Endothelial cell of umbilical vein (primary cell): ENCODE results near the gene GLRX2. TPM values are rescaled to one million over a fixed set of nuclear protein-coding genes. Genes with fewer than 3 reads are reported as not detected.
"Not testable (repeated sequence)": the region's sequence is repeated elsewhere in the genome, so short reads cannot be mapped to it uniquely, and the experiment has no call there.

ENCODE experiments used
- BruUV-seq: library from RNA; stranded (reverse); fragments of 400-500 nt; replicated peaks from 2 replicates; lab custom pipeline; 2021; lab: Mats Ljungman, UMichigan
- CTCF ChIA-PET: fragments of 300-600, 350-600 bp; sonication (Branson Sonifier 250); formaldehyde crosslinking; loops from one replicate; lab custom pipeline; 2021; ENCODE audit warnings: antibody characterized with exemption, inconsistent platforms; lab: Charles Lee
- POLR2A ChIA-PET: fragments of 300-600, 350-600 bp; sonication (Branson Sonifier 250); formaldehyde crosslinking; loops from one replicate; lab custom pipeline; 2021; ENCODE audit warnings: antibody characterized with exemption, inconsistent platforms; lab: Charles Lee
- DNase-seq: peaks from one replicate; pipeline ENCODE4 v3.0.0-alpha.2; 2011; ENCODE audit warnings: low read depth, low spot score
- FAIRE-seq: peaks from 2 replicates; lab custom pipeline; 2011; peaks lifted over from hg19 to GRCh38; lab: Jason Lieb, UNC
- H2AFZ ChIP-seq: 2 replicates; pipeline ENCODE4 v1.6.0; 2012; ENCODE audit warnings: low read depth, low read length, control low read depth, inconsistent platforms
- H3K27ac ChIP-seq: 2 replicates; pipeline ENCODE4 v1.5.1; 2011; ENCODE audit warnings: low read depth, mild to moderate bottlenecking, control low read depth, low read length, moderate library complexity; ENCODE audit not compliant: insufficient read depth
- H3K27me3 ChIP-seq, 2 experiments: 2 replicates each; pipeline versions ENCODE4 v1.6.0 to v1.6.1; 2011; ENCODE audit warnings: low read length in 2 of 2, mixed read lengths in 1 of 2; ENCODE audit not compliant: control insufficient read depth in 2 of 2, insufficient read depth in 2 of 2
- H3K36me3 ChIP-seq, 2 experiments: 2 replicates in 1 of 2; 3 replicates in 1 of 2; pipeline ENCODE4 v1.5.1; 2011; ENCODE audit warnings: low read length in 2 of 2, mild to moderate bottlenecking in 1 of 2, moderate library complexity in 1 of 2; ENCODE audit not compliant: control insufficient read depth in 2 of 2, insufficient read depth in 2 of 2; ENCODE audit errors: extremely low read depth in 1 of 2
- H3K4me1 ChIP-seq: 3 replicates; pipeline ENCODE4 v1.5.1; 2011; ENCODE audit warnings: mild to moderate bottlenecking, low read length; ENCODE audit not compliant: control insufficient read depth, insufficient read depth; ENCODE audit errors: extremely low read depth
- H3K4me2 ChIP-seq: 2 replicates; pipeline ENCODE4 v1.6.1; 2011; ENCODE audit warnings: low read length, control low read depth, mixed read lengths; ENCODE audit not compliant: insufficient read depth
- H3K4me3 ChIP-seq, 3 experiments: fragments of 200-600 bp in 1 of 3; sonication (generic), shearing (Covaris generic) in 1 of 3; replicated peaks in 1 of 3; 2 replicates each; pipeline ENCODE4 v1.5.1; 2011 to 2016; ENCODE audit warnings: control low read depth in 3 of 3, low read length in 3 of 3, mild to moderate bottlenecking in 2 of 3, inconsistent platforms in 1 of 3, low read depth in 1 of 3, moderate library complexity in 1 of 3; ENCODE audit not compliant: insufficient read depth in 1 of 3
- H3K79me2 ChIP-seq: 2 replicates; pipeline ENCODE4 v1.6.0; 2012; ENCODE audit warnings: low read length, inconsistent platforms; ENCODE audit not compliant: control insufficient read depth, insufficient read depth
- H3K9ac ChIP-seq: replicated peaks from 2 replicates; pipeline ENCODE3; 2011; ENCODE audit warnings: low read length, control low read depth; ENCODE audit not compliant: insufficient read depth; ENCODE audit errors: extremely low read depth
- H3K9me1 ChIP-seq: replicated peaks from 3 replicates; pipeline ENCODE4 v1.6.0; 2011; ENCODE audit warnings: mild to moderate bottlenecking, low read length; ENCODE audit not compliant: control insufficient read depth, insufficient read depth; ENCODE audit errors: extremely low read depth
- H3K9me3 ChIP-seq: replicated peaks from 2 replicates; pipeline ENCODE4 v1.5.1; 2012; ENCODE audit warnings: low read length, inconsistent platforms; ENCODE audit not compliant: control insufficient read depth, insufficient read depth
- H4K20me1 ChIP-seq: replicated peaks from 2 replicates; pipeline ENCODE3; 2011; ENCODE audit warnings: mild to moderate bottlenecking, low read length; ENCODE audit not compliant: control insufficient read depth, insufficient read depth; ENCODE audit errors: extremely low read depth
- CTCF ChIP-seq, 2 donors: IDR thresholded peaks; 1 replicate in 1 of 2; 2 replicates in 1 of 2; pipeline ENCODE4 v1.5.1; 2011; ENCODE audit warnings: low read length in 2 of 2, mild to moderate bottlenecking in 2 of 2, moderate library complexity in 2 of 2, control low read depth in 1 of 2, inconsistent platforms in 1 of 2, low read depth in 1 of 2; ENCODE audit not compliant: insufficient read depth in 1 of 2; ENCODE audit errors: extremely low read depth in 1 of 2
- FOS ChIP-seq: IDR thresholded peaks from 2 replicates; pipeline ENCODE4 v1.6.1; 2011; ENCODE audit warnings: mild to moderate bottlenecking, low read length, moderate library complexity, borderline replicate concordance; ENCODE audit not compliant: insufficient read depth
- GATA2 ChIP-seq: IDR thresholded peaks from 2 replicates; pipeline ENCODE4 v1.7.0; 2011; ENCODE audit warnings: low read depth, mild to moderate bottlenecking, moderate library complexity, mixed read lengths, low read length; ENCODE audit not compliant: insufficient read length, insufficient read depth
- JUN ChIP-seq: IDR thresholded peaks from 2 replicates; pipeline ENCODE4 v1.6.1; 2011; ENCODE audit warnings: borderline replicate concordance, low read depth; ENCODE audit not compliant: insufficient read length, insufficient read depth
- MAX ChIP-seq: IDR thresholded peaks from 2 replicates; pipeline ENCODE4 v1.6.1; 2011; ENCODE audit not compliant: insufficient read depth, insufficient read length
- MYC ChIP-seq: IDR thresholded peaks from one replicate; pipeline ENCODE4 v1.6.1; 2011; ENCODE audit warnings: mild to moderate bottlenecking, low read depth, low read length
- dilution Hi-C: fragments of 300-500 bp; cut with MboI; formaldehyde crosslinking; loops from one replicate; pipeline ENCODE4 v1.15.0; 2019; ENCODE audit warnings: low sequenced_read_pairs; ENCODE audit not compliant: extremely low pct_ligation_motif_present
- intact Hi-C: fragments of 100-400 bp; cut with micrococcal nuclease; formaldehyde crosslinking; loops from one replicate; pipeline ENCODE4 v1.10.0; 2022
- polyA plus RNA-seq, 4 experiments: library from polyadenylated mRNA; depleted of rRNA in 3 of 4; stranded (reverse) in 3 of 4; unstranded in 1 of 4; fragments of >200 nt; gene quantifications; 2 replicates each; pipeline versions ENCODE4 v1.2.1 to v1.2.3, GENCODE V29; 2011 to 2012; ENCODE audit warnings: missing spikeins in 1 of 4
- total RNA-seq: library from RNA; stranded (reverse); gene quantifications from 2 replicates; pipeline ENCODE4 v1.2.3, GENCODE V29; 2021

The GLRX2 gene
- total and polyA plus RNA-seq, 2 donors (not counting 3 experiments of a cell fraction or from before 2014, with no cell fraction given): 13.1 to 21.5 TPM

GRCh38 chr1:193118194-193118593 is 13.0 kb upstream of the GLRX2 start:
- Histone ChIP-seq H3K9me1 (no peaks in the 10 kb centered on the region), H2AFZ (no peak overlapping the region), H3K36me3 (no peaks in the 10 kb centered on the region), H3K27ac (no peak overlapping the region), H3K9ac (no peak overlapping the region), H3K79me2 (peaks cover 10% of the 10 kb centered on the region), H4K20me1 (no peaks in the 10 kb centered on the region), H3K4me2 (no peak overlapping the region), H3K9me3 (no peaks in the 10 kb centered on the region), H3K4me1 (peaks cover 20% of the 10 kb centered on the region), H3K4me3 (no peak overlapping the region), H3K27me3 (no peaks in the 10 kb centered on the region)
- DNase-seq: no peak
- no peak for FAIRE-seq
- dilution Hi-C loops (no loop called here), intact Hi-C loops (no loop called here)
- BruUV-seq: no TSS peak
- TF ChIP-seq JUN: no peak
- no peak for TF ChIP-seq MAX
- TF ChIP-seq MYC: no peak
- no peak for TF ChIP-seq GATA2
- no peak for TF ChIP-seq FOS
- no peak for TF ChIP-seq CTCF (IDR thresholded peaks at IDR 0.05; ENCODE audit: extremely low read depth in 1 of 2, insufficient read depth in 1 of 2, low read depth in 1 of 2, low read length in 2 of 2)
- ChIA-PET CTCF (no interaction called here), POLR2A (no interaction called here)

GRCh38 chr1:193117167-193117566 is 12.0 kb upstream of the GLRX2 start:
- H3K9me1 ChIP-seq, H3K79me2 ChIP-seq, dilution Hi-C loops, intact Hi-C loops, FAIRE-seq, DNase-seq, H3K27me3 ChIP-seq, H3K27ac ChIP-seq, H2AFZ ChIP-seq, H3K4me2 ChIP-seq, BruUV-seq, H3K4me3 ChIP-seq, CTCF ChIA-PET, H3K36me3 ChIP-seq, H3K9me3 ChIP-seq, H3K9ac ChIP-seq, H4K20me1 ChIP-seq: not testable (repeated sequence)
- peaks cover 16% of the 10 kb centered on the region for H3K4me1 ChIP-seq
- POLR2A ChIA-PET: interaction anchor here (0.6 to 0.7 kb wide), 2 partner anchors 35 to 441 kb away, joined by 3 read pairs; no protein-coding TSS in a partner anchor
